ENCODE results near the gene AIPL1.

GRCh38 chr17:6463616-6464445, 28.9 kb upstream of the AIPL1 start:
- TF ChIP-seq CTCF (IDR thresholded peaks at IDR 0.05; ENCODE audit: low read length) (no peak), EZH2 (optimal IDR thresholded peaks at IDR 0.05; ENCODE audit: low read depth, low read length) (no peak), EZH2phosphoT487 (IDR thresholded peaks at IDR 0.05; ENCODE audit: low read length) (no peak)
